ENCODE measurements around the gene TFRC.

TFRC gene

GRCh38 chr3:196055683-196056270, 26.1 kb downstream of the TFRC start:
- H3K9ac ChIP-seq (ENCODE audit: insufficient read length): no peak overlapping the region
- no peaks in the 10 kb centered on the region for H3K9me3 ChIP-seq (ENCODE audit: low read depth, low read length)
- peaks cover 94% of the 10 kb centered on the region for H3K36me3 ChIP-seq (ENCODE audit: insufficient read depth, low read length)
- TF ChIP-seq FOXP2 (optimal IDR thresholded peaks at IDR 0.05; ENCODE audit: control extremely low read depth, extremely low read length, insufficient read depth) (no peak), EZH2 (IDR thresholded peaks at IDR 0.05) (no peak), POLR2AphosphoS5 (IDR thresholded peaks at IDR 0.05; ENCODE audit: borderline replicate concordance, low read depth, low read length) (no peak; the same call in 1 of the 2 replicates)
- no peak overlapping the region for H3K4me3 ChIP-seq
- DNase-seq (ENCODE audit: low read depth, low spot score): no peak
- no peak overlapping the region for H3K27ac ChIP-seq

GRCh38 chr3:196055240-196055639, 26.6 kb downstream of the TFRC start:
- no peak overlapping the region for H3K9ac ChIP-seq (ENCODE audit: insufficient read length)
- peaks cover 96% of the 10 kb centered on the region for H3K36me3 ChIP-seq (ENCODE audit: insufficient read depth, low read length)
- H3K27ac ChIP-seq: no peak overlapping the region
- no peak overlapping the region for H3K4me3 ChIP-seq
- no peak for DNase-seq (ENCODE audit: low read depth, low spot score)
- TF ChIP-seq EZH2 (IDR thresholded peaks at IDR 0.05) (no peak), FOXP2 (optimal IDR thresholded peaks at IDR 0.05; ENCODE audit: control extremely low read depth, extremely low read length, insufficient read depth) (no peak), POLR2AphosphoS5 (IDR thresholded peaks at IDR 0.05; ENCODE audit: borderline replicate concordance, low read depth, low read length) (no peak; the same call in 1 of the 2 replicates)
- no peaks in the 10 kb centered on the region for H3K9me3 ChIP-seq (ENCODE audit: low read depth, low read length)

GRCh38 chr3:196054661-196055060, 27.2 kb downstream of the TFRC start:
- no peak overlapping the region for H3K4me3 ChIP-seq

GRCh38 chr3:196053487-196053886, 28.4 kb downstream of the TFRC start:
- H3K4me3 ChIP-seq: no peak overlapping the region
- H3K9ac ChIP-seq (ENCODE audit: insufficient read length): no peak overlapping the region
- TF ChIP-seq POLR2AphosphoS5 (IDR thresholded peaks at IDR 0.05; ENCODE audit: borderline replicate concordance, low read depth, low read length) (no peak), FOXP2 (optimal IDR thresholded peaks at IDR 0.05; ENCODE audit: control extremely low read depth, extremely low read length, insufficient read depth) (no peak), EZH2 (IDR thresholded peaks at IDR 0.05) (no peak)
- DNase-seq (ENCODE audit: low read depth, low spot score): no peak
- H3K9me3 ChIP-seq (ENCODE audit: low read depth, low read length): no peaks in the 10 kb centered on the region
- no peak overlapping the region for H3K27ac ChIP-seq
- H3K36me3 ChIP-seq (ENCODE audit: insufficient read depth, low read length): peaks cover 98% of the 10 kb centered on the region

More at GRCh38 chr3:196054661-196055060, 27.2 kb downstream of the TFRC start:
- TF ChIP-seq EZH2 (IDR thresholded peaks at IDR 0.05): no peak
- TF ChIP-seq POLR2AphosphoS5 (IDR thresholded peaks at IDR 0.05; ENCODE audit: borderline replicate concordance, low read depth, low read length): no peak
- no peak for TF ChIP-seq FOXP2 (optimal IDR thresholded peaks at IDR 0.05; ENCODE audit: control extremely low read depth, extremely low read length, insufficient read depth)
- DNase-seq (ENCODE audit: low read depth, low spot score): no peak
- H3K36me3 ChIP-seq (ENCODE audit: insufficient read depth, low read length): peaks cover 96% of the 10 kb centered on the region
- H3K9me3 ChIP-seq (ENCODE audit: low read depth, low read length): no peaks in the 10 kb centered on the region
- no peak overlapping the region for H3K27ac ChIP-seq
- H3K9ac ChIP-seq (ENCODE audit: insufficient read length): no peak overlapping the region

- TF ChIP-seq EZH2 (IDR thresholded peaks at IDR 0.05) (no peak), POLR2AphosphoS5 (IDR thresholded peaks at IDR 0.05; ENCODE audit: borderline replicate concordance, low read depth, low read length) (no peak), FOXP2 (optimal IDR thresholded peaks at IDR 0.05; ENCODE audit: control extremely low read depth, extremely low read length, insufficient read depth) (no peak)
- Histone ChIP-seq H3K9me3 (ENCODE audit: low read depth, low read length) (no peaks in the 10 kb centered on the region), H3K27ac (no peak overlapping the region), H3K36me3 (ENCODE audit: insufficient read depth, low read length) (peaks cover 86% of the 10 kb centered on the region), H3K9ac (ENCODE audit: insufficient read length) (no peak overlapping the region), H3K4me3 (no peak overlapping the region)
- no peak for DNase-seq (ENCODE audit: low read depth, low spot score)
These were observed 30.4 kb downstream of the TFRC start for GRCh38 chr3:196051282-196052076.

- no peak for TF ChIP-seq FOXP2 (optimal IDR thresholded peaks at IDR 0.05; ENCODE audit: control extremely low read depth, extremely low read length, insufficient read depth)
- no peak for TF ChIP-seq POLR2AphosphoS5 (IDR thresholded peaks at IDR 0.05; ENCODE audit: borderline replicate concordance, low read depth, low read length)
- no peak for TF ChIP-seq EZH2 (IDR thresholded peaks at IDR 0.05)
- peaks cover 82% of the 10 kb centered on the region for H3K36me3 ChIP-seq (ENCODE audit: insufficient read depth, low read length)
- H3K9ac ChIP-seq (ENCODE audit: insufficient read length): no peak overlapping the region
- no peak overlapping the region for H3K4me3 ChIP-seq
- no peaks in the 10 kb centered on the region for H3K9me3 ChIP-seq (ENCODE audit: low read depth, low read length)
- no peak for DNase-seq (ENCODE audit: low read depth, low spot score)
- no peak overlapping the region for H3K27ac ChIP-seq
These were observed 31.3 kb downstream of the TFRC start for GRCh38 chr3:196050597-196050996.

GRCh38 chr3:196049653-196050052, 32.2 kb downstream of the TFRC start:
- no peak for TF ChIP-seq EZH2 (IDR thresholded peaks at IDR 0.05)
- TF ChIP-seq POLR2AphosphoS5 (IDR thresholded peaks at IDR 0.05; ENCODE audit: borderline replicate concordance, low read depth, low read length): no peak
- TF ChIP-seq FOXP2 (optimal IDR thresholded peaks at IDR 0.05; ENCODE audit: control extremely low read depth, extremely low read length, insufficient read depth): no peak
- Histone ChIP-seq H3K27ac (no peak overlapping the region), H3K36me3 (ENCODE audit: insufficient read depth, low read length) (peaks cover 72% of the 10 kb centered on the region), H3K9ac (ENCODE audit: insufficient read length) (no peak overlapping the region), H3K9me3 (ENCODE audit: low read depth, low read length) (no peaks in the 10 kb centered on the region), H3K4me3 (no peak overlapping the region)
- DNase-seq (ENCODE audit: low read depth, low spot score): no peak

- Histone ChIP-seq H3K36me3 (ENCODE audit: insufficient read depth, low read length) (peaks cover 68% of the 10 kb centered on the region), H3K27ac (no peak overlapping the region), H3K9ac (ENCODE audit: insufficient read length) (no peak overlapping the region), H3K4me3 (no peak overlapping the region), H3K9me3 (ENCODE audit: low read depth, low read length) (no peaks in the 10 kb centered on the region)
- no peak for DNase-seq (ENCODE audit: low read depth, low spot score)
- TF ChIP-seq POLR2AphosphoS5 (IDR thresholded peaks at IDR 0.05; ENCODE audit: borderline replicate concordance, low read depth, low read length): no peak
These were observed 32.8 kb downstream of the TFRC start for GRCh38 chr3:196048922-196049598.
